ENCODE data around the gene RXRB. TPM values are rescaled to one million over a fixed set of nuclear protein-coding genes. Genes with fewer than 3 reads are reported as not detected.

Gene RXRB
- total RNA-seq, 1 experiment from 2014 or later: 27.3 TPM

DNA sequence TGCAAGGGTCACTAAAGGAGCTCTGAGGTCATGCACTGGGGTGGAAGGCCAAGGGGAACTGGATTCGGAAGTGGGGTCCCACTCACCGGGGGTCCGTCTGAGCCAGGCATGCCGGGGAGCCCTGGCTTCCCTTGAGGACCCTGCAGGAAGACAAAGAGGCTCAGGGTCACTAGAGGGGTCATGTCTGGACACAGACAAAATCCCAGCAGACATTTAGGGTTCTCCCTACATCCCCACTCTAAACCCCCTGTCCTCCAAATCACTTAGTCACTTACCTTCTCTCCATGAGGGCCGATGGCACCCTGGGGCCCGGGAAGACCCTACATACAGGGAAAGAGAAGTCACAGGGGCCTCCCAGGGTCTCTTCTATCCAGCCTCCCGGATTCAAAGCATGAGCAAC, 23.6 kb downstream of the RXRB start:
- no peak for DNase-seq (ENCODE audit: low read depth)

DNA sequence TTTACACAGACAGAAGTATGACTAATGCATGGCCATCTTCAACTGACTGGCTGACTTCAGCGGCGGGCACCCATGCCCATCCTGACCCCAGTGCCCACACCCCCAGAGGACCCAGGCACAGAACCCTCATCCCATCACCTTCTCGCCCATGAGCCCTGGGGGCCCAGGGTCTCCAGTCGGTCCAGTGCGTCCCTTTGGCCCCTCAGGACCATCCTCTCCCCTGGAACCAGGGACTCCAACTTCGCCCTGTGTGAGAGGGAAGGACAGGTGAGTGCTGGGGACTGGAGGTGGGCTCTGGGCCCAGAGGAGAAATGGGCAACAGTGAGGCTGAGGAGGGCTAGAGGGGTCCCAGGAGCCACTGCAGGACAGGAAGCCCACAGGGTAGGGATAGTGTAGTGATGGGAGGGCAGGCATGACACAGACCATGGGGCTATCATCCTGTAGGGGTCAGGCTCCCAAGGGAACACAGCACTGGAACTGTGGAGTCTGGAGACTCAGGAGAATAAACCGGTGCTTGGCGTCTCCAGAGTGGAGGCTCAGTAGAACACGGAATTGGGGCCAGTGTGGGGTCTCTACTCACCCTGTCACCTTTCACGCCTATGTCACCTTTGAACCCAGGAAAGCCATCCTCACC, 24.9 kb downstream of the RXRB start:
- DNase-seq (ENCODE audit: low read depth): no peak

DNA sequence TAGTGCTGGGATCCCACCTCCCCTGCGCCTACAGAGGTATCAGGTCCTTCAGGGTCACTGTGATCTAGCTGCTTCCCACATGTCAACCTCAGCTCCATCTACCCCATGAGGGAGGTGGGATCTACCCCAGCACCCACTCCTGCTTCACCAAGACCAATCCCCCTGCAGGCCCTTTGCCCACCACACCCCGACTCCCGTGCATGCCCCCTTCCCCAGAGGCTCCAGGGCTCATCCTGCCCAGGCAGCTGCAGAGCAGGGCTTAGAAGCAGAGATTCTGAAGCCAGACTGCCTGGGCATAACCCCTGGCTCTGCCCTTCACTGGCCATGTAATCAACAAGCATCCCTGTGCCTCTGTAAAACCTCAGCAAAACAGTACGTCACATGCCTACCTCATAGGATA, 25.7 kb downstream of the RXRB start:
- no peak for DNase-seq (ENCODE audit: low read depth)

DNA sequence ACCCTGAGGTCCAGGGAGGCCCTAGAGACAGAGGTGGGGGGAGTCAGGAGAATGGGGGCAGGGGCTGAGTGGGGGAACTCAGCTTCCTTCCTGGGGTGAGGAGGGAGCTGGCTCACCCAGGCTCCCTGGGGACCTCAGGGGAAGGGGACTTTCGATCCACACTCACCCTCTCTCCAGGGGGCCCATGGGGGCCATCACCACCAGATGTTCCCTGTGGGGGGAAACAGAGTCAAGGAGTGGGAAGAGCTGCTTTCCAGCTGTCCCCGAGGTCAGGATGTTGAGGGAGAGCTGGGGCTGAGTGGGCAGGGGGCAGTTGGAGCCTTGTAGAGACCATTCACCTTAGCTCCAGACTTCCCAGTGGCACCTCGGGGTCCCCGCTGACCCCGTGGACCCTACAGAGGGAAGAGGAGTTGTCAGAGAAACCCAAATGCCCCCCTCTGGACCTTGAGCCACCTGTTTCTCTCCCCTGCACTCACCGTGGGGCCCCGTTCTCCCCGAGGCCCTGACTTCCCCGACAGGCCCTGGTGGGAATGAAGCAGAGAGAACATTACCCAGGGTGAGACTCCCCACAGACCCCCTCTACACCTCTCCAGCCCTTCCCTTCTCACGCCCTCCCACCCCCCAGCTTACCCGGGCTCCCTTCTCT, 26.8 kb downstream of the RXRB start:
- DNase-seq (ENCODE audit: low read depth): no peak

DNA sequence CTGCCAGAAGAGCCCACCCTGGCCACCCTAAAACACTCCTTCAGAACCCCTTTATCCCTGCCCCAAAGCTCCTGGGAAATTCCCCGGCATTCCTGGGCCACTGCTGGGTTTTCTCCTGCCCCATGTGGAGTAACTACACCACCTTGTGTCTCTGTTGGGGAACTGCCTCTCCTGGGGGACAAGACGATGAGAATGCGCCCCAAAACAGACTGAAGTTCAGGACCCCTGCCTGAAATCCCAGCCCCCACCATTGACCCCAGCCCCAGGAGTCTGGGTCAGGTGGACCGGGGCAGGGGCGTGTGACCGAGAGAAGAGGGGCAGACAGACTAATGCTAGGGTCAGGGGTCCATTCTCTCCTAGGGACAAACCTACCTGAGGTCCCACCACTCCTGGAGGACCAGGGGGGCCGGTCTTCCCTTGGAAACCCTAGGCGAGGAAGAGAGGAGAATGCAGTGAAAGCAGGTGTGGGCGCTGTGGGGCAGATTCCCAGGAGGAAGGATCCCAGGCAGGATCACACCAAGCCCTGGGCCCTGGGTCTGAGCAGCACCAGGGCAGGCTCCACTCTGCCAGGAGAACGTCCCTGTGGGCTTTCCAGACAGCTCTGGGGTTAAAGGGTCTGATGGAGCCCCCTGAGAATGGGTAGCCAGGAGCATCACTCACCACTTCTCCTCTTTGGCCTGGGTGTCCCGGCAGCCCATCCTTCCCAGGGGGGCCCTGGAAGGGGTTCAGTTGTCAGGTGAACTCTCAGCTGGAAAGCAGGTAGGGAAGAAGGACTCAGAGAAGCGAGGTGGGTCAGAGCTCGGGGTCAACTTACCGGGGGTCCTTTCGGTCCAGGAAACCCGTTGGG, 27.6 kb downstream of the RXRB start:
- DNase-seq (ENCODE audit: low read depth): peak; percentile 68

DNA sequence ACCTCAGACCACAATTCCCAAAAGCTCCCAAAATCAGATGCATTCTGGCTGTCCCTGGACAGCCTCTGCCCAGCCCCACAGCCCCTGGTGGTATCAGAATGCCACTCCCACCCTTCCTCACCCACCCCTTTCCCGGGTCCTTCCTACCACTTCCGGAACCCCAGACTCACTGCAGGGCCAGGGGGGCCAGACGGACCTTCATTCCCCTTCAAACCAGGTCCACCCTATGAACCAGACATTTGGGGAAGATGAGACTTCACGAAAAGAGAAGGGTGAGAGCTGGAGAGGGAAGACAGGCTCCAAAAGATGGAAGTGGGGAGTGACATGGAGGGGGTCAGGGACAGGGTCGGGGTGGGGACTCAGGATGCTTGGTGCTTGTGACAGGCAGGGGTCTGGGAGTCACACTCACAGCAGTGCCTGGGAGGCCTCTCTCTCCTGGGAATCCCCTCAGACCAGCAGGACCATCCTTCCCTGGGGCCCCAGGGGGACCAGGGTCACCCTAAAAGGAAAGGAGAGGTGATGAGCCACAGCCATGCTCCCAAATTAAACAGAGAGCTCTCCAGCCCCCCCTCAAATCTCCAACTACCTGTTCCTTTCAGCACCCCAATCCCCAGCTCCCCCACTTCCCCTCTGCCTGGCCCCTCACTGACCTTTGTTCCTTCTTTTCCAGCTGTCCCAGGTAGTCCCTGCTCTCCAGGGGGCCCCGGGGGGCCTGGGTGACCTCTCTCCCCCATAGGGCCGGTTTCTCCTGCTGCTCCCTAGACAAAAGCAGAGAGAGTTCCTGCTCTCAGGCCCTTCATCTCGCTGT, 28.4 kb downstream of the RXRB start:
- no peak for DNase-seq (ENCODE audit: low read depth)

DNA sequence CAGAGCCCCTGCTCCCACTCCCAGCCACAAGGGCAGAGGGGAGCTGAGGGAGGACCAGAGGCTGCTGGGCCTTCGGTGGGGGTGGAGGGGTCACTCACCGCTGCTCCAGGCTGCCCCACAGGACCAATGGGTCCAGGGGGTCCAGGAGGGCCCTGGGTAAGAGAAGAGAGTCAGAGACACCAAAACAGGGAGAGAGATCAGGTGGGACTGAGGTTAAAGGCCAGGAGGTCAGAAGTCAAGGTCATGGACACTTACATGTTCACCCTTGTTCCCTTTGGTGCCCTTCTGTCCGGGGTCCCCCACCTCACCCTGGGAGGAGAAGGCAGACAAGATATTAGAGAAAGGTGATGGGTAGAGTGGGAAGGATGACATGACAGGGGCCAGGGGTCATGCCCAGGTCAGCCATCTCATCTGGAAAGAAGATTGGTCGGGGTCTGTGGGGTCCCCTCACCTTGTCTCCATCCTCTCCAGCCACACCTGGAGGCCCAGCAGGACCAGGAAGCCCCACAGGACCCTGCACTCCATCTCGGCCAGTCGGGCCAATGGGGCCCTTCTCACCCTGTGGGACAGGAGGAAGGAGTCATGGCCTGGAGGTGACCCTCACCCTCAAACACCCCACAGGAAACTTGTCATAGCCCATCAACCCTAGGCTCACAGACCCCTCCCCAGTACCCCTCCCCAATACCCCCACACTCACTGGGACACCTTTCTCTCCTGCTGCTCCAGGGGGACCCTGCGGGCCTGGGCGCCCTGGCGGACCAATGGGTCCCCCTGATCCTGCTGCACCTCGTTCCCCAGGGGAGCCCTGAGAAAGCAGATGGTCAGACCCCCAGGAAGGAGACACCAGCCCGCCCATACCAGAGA, 29.2 kb downstream of the RXRB start:
- DNase-seq (ENCODE audit: low read depth): no peak

DNA sequence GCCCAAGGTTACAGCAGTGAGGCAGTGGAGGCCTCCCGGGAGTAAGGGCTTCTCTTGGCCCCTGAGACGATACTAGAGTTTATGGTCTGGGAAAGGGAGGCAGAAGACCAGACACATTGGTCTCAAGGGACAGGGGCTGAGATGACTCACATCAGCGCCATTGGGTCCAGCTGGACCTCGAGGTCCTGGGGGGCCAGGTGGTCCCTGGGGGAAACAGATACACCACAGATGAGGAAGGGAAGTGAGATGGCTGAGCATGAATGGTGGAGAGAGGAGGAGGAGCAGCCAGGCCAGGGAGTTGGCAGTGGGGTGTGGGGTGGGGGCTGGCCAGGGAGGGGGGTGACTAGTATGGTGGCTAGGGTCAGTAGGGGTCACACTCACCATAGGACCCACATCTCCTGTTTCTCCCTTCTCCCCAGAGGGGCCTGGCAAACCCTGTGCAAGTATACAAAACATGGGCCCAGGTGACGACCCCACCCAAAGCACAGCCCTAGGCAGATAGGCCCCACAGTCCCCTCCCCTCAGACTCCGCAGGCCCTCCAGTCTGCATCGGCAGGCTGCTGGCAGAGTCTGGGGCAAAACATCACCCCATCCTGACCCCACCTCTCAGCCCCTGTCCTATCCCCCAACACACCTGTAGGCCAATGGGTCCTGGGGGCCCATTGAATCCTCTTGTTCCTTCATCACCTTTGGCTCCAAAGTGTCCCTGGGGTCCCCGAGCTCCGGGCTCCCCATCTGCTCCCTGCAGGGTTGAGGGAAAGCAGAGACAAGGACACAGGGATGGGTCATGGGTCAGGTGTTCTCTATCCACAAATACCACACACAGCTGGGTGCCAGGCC, 30.1 kb downstream of the RXRB start:
- DNase-seq (ENCODE audit: low read depth): no peak

DNA sequence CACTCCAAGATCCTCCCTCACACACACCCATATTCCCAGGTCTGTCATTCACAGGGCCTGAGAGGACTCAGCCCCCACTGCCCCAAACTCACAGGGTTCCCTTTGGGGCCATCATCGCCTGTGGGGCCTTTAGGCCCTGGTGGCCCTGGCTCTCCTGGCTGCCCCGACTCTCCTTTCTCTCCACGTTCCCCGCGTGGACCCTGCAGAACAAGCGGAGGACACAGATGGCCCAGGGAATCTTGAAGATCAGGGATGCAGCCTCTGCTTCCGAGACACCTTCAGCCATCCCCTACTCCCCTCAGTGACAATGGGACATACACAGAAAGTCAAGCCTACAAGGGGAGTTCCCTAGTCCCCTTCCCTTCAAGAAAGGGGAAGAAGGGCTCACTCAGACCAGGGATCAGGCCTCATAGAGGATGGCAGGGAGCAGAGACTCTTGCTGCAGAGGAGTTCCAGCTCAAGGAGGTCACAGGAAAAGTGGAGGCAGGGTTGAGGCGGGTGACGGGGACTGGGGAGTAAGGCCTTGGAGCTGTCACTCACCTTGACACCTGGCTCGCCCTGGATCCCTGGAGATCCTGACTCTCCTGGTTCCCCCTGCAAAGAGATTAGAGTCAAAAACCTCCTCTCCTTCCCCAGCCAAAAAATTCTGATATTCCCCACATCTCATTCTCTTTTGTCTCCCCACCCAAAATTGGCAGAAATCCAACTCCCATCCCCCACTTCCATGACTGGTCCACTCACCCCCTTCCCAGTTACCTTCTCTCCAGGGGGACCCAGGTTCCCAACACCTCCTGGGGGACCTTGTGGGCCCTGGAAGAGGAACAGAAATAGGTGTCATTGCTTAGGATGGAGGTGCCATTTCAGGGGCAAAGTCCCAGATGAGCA, 30.9 kb downstream of the RXRB start:
- no peak for DNase-seq (ENCODE audit: low read depth)

DNA sequence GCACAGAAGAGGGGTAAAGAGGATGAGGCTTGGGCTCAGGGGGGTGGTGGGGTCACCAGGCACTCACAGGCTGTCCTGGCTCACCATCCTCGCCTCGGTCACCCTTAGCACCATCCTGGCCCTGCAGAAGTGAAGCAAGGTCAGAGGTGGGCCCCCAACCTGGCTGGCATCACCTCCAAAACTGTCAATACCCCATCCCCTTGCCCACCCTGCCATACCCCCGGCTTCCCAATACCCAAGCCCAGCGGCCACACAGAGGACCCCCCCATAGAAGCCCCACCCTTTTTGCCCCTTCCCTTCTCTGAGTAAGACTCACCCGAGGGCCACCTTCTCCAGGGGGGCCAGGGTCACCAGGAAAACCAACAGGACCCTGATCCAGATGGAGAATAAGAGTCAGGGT, 31.8 kb downstream of the RXRB start:
- DNase-seq (ENCODE audit: low read depth): no peak

DNA sequence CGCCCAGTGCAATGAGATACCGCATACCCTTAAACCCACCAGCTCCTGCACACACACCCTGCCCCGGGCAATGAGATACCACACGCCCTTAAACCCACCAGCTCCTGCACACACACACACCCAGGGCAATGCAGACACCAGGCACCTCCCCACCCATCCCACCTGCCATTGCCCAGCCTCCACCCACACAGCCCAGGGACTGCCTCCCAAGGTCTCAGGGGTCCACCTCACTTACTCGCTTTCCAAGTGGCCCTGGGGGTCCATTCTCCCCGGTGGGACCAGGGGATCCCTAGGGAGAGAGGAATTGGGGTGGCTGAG, 32.2 kb downstream of the RXRB start:
- no peak for DNase-seq (ENCODE audit: low read depth)

DNA sequence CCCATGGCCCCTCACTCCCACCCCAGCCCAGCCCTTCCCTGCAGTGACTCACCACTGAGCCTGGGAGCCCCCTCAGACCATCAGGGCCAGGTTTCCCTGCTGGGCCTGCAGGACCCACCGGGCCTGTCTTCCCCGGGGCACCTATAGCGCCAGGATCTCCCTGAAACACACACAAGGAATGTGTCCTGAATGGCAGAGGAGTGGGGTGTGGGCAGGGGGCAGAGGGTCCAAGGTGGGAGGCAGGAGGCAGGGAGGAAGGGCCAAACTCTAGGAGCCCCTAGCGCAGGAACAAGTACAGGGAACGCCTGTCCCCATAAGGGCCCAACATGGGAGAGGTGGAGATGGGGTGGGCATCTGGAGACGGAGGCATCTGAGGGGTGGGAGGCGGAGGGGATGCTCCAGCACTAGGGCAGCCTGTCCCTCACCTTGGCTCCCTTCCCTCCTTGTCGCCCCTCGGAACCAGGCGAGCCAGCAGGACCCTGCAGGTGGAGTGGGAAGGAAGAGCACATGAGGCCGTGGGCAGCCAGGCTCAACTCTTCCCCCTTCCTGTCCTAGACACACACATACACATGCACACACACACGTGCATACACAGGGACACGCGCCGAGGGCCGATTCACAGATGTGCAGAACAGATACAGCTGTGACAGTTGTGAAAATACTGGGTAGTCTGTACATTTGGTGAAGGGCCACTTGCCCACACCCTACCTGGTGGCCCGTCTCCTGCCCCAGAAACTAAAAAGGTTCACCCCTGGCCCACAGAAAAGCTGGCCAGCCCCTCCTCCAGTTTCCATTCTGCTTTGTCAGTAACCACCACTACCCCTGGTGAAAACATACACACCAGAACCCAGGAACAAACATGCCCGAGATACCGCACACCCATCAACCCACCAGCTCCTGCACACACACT, 32.8 kb downstream of the RXRB start:
- DNase-seq (ENCODE audit: low read depth): no peak

DNA sequence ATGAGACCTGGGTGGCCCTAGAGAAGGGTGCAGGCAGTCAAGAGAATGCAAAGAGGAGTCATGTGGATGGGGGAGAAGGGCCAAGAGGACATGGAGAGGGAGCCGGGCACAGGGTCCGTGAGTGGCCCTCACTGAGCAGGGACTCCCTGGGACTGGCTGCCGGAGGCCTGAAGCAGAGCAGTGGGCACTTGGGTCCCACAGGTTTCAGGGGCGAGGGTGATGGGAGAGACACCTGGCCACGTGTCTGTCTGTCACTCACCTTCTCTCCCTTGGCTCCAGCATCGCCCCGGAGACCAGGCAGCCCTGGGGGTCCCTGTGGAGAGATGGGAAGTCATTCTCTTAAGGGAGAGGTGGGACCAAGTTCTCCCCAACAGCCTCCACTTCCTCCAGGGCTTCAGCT, 33.7 kb downstream of the RXRB start:
- DNase-seq (ENCODE audit: low read depth): no peak

DNA sequence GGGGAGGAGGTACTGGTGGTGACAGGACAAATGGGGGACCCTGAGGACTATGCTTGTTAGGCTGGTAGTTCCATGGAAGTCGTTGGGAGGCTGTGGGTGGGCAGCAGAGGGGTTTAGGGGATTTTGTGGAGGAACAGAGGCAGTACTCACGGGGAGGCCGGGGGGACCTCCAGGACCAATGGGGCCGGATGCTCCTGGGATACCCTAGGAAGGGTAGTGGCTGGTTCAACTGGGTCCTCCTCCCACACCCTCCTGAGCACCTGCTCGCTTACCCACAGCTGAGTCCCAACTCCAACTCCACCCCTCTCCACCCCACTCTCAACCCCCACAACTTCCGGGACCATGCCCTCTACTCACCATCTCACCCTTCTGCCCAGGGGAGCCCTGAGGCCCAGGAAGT, 34.1 kb downstream of the RXRB start:
- DNase-seq (ENCODE audit: low read depth): no peak

DNA sequence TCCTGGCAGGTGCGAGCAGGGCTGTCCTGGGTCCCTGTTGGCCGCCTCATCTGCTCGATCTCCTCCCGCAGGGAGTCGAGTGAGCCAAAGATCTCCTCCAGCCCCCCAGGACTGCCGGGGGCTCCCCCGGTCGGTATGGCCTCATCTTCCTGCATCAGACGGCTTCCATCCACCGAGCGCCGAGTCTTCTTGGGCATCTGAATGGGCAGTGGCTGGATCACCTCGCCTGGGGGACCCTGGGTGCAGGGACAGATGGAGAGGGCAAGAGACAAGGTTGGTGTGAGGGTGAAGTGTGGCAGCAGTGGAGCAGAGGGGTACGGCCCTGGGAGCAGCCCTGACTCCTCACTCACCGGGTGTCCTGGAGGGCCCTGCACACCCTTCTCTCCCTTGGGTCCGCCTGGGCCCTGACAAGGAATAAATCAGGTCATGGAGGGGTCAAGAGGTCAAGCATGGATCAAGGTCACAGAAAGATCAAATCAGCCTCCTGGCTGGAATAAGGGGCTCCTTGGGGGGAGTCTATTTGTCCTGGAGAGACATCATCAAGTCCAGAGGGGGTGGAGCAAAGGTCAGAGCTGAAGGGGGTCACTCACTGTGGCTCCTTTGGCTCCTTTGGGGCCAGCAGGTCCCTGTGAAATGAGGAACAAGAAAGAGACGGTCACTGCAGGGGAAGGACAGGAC, 34.7 kb downstream of the RXRB start:
- no peak for DNase-seq (ENCODE audit: low read depth)

DNA sequence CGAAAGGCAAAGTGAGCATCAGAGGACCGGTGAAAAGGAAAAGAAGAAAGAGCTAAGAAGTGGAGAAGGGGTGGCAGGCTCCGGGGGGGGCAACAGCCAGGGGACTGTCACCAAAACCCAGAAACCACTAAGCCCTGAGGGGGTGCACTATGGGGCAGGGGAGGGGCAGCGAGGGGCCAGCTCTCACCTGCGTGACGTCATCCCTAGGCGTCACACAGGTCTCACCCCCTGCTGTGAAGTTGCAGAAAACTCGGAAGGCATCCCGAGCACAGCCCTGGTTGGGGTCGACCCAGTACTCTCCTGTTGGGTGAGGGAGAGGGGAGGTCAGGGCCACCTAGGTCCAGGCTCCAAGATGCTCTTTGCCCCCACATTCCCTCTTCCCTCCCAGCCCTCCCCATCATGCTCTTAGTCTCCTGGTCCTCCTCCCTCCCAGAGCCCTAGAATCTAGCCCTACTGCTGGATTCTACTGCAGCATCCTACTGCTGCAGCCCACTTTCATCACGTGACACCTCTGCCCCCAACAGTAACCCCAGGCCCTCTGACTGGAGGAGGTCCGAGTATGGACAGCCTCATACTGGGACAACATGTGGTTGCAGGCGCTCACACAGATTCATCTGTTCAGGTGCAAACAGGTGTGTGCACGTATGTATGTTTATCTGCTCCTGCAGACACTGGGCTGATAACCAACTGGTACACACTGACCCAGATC, 35.6 kb downstream of the RXRB start:
- no peak for DNase-seq (ENCODE audit: low read depth)

DNA sequence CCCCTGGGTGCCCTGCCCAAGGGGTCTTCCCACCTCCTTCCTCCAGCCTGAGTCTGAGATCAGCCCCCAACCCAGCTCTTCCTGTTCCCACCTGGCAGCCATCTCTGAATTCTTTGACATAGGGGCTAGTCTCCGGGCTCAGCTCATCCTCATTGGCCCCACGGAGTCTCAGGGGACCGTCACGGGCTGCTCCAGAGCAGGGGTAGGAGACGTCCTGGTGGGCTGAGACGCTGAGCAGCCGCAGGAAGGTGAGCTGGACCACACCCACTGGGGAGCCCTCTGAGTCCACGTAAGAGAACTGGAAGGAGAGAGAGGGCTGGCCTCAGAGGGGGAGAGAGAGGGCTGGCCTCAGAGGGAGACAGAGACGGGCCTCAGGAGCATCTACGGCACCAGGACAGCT, 36.3 kb downstream of the RXRB start:
- DNase-seq (ENCODE audit: low read depth): no peak
